AG10803 (cell line): Measurements from ENCODE around the gene LKAAEAR1.
A peak's percentile ranks its signal among the peaks of the same experiment; 100 is the strongest.

Experiments used
- DNase-seq: peaks from one replicate; pipeline ENCODE4 v3.0.0; 2010; ENCODE audit warnings: low read depth
- H3K4me3 ChIP-seq: 2 replicates; pipeline ENCODE4 v1.5.1; 2011; ENCODE audit warnings: mild to moderate bottlenecking, low read length, control low read depth
- TF ChIP-seq, protein P1 (sequence below): conservative IDR thresholded peaks from 2 replicates; pipeline ENCODE4 v1.5.1; 2011; ENCODE audit warnings: mild to moderate bottlenecking, low read length, control low read depth, inconsistent platforms

LKAAEAR1 gene

DNA sequence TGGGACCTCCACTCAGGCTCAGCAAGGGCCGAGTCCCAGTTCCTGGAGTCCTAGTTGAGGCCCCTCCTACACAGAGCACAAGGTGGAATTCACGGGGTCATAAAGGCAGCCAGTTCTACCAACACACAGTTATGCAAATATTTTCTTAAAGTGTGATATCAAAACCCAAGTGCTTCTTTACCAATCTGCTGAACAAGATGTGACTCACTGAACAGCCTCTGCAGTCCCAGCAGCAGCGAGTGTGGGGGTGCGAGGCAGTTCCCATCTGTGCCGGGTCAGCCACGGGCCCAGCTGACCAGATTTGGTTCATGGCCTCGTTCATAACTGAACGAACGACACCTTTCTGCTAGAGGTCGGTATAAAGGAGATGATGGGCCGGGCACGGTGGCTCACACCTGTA is 25.7 kb downstream of the LKAAEAR1 start:
- TF ChIP-seq, protein P1, sequence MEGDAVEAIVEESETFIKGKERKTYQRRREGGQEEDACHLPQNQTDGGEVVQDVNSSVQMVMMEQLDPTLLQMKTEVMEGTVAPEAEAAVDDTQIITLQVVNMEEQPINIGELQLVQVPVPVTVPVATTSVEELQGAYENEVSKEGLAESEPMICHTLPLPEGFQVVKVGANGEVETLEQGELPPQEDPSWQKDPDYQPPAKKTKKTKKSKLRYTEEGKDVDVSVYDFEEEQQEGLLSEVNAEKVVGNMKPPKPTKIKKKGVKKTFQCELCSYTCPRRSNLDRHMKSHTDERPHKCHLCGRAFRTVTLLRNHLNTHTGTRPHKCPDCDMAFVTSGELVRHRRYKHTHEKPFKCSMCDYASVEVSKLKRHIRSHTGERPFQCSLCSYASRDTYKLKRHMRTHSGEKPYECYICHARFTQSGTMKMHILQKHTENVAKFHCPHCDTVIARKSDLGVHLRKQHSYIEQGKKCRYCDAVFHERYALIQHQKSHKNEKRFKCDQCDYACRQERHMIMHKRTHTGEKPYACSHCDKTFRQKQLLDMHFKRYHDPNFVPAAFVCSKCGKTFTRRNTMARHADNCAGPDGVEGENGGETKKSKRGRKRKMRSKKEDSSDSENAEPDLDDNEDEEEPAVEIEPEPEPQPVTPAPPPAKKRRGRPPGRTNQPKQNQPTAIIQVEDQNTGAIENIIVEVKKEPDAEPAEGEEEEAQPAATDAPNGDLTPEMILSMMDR, result no peak
- DNase-seq, result no peak
- no peak overlapping the region for H3K4me3 ChIP-seq

- H3K4me3 ChIP-seq, result no peak overlapping the region
- TF ChIP-seq, protein P1, result peak; percentile 79
- DNase-seq, result peak; percentile 40
Observed at GRCh38 chr20:64057628-64058498, 26.3 kb downstream of the LKAAEAR1 start.

DNA sequence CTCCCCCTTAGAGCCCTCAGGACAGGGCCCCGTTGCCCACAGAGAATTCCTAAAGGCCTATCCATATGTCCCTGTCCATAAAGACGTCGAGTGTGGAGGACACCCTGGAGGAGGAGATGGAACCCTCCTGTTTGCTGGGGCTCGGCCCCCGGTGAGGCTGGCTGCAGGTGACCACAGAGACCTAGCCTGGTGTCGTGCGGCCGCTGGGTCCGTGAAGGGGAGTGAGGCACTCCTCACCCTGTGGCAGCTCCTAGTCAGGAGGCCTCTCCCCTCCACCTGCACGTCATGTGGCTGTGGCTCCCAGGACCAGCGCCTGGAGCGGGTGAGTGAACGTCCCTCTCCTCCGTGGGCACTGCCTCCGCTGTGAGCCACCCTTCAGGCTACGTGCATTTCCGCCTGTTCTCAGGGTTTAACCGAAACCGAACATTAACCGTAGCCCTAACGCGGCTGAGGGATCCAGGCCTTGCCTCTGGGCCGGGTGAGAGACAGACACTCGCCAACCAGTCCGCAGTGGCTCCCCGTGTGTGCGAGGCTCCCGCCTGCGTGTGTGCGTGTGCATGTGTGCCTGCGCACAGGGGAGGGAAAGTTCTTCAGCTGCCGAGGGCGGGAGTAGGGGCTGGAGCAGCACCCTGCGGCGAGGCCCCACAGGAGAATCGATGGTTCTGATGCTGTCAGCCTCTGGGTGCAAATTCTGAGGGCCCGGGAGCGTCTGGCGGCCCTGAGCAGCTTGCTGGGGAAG is 27.1 kb downstream of the LKAAEAR1 start:
- H3K4me3 ChIP-seq, result no peak overlapping the region
- TF ChIP-seq, protein P1, result no peak
- DNase-seq, result no peak

DNA sequence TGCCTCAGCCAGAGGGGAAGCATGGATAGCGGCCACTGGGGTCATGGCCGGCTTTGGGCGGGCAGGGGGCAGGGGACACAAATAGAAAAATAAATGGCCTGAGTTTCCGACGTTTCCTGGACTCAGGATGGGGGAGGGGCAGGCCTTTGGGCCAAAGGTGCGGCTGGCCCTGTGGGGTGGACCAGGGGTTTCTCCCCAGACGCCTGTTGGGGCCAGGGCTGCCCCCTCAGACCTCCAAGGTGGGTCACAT is 27.6 kb downstream of the LKAAEAR1 start:
- TF ChIP-seq, protein P1, result no peak
- no peak overlapping the region for H3K4me3 ChIP-seq
- DNase-seq, result no peak

- no peak for DNase-seq
- H3K4me3 ChIP-seq, result no peak overlapping the region
- TF ChIP-seq, protein P1, result no peak
Observed at GRCh38 chr20:64055893-64056638, 28.1 kb downstream of the LKAAEAR1 start.

- H3K4me3 ChIP-seq, result no peak overlapping the region
- DNase-seq, result no peak
- TF ChIP-seq, protein P1, result no peak
Observed at GRCh38 chr20:64055396-64055892, 28.8 kb downstream of the LKAAEAR1 start.
